Gastrocnemius medialis (tissue), 4 donors: ENCODE results near the gene COG4. TPM values are rescaled to one million over a fixed set of nuclear protein-coding genes. Genes with fewer than 3 reads are reported as not detected.

Source experiments
- ATAC-seq, 2 donors: fragments of 150-250 bp; one replicate each; pipeline ENCODE4 v1.9.1; 2016
- DNase-seq, 2 donors: peaks; one replicate each; pipeline ENCODE4 v3.0.0-alpha.2; 2019
- H3K27ac ChIP-seq, 4 donors: fragments of 200-600 bp; sonication (generic); 1 replicate in 1 of 4; 2 replicates in 3 of 4; pipeline ENCODE4 v1.5.1; 2016 to 2018; ENCODE audit warnings: mild to moderate bottlenecking in 2 of 4, moderate library complexity in 1 of 4
- H3K27me3 ChIP-seq, 3 donors: fragments of 200-600 bp; sonication (generic) in 2 of 3; 1 replicate in 1 of 3; 2 replicates in 2 of 3; pipeline versions ENCODE4 v1.5.1 to v1.6.0; 2016 to 2019; ENCODE audit warnings: mild to moderate bottlenecking in 1 of 3, moderate library complexity in 1 of 3
- H3K36me3 ChIP-seq, 2 donors: fragments of 200-600 bp; sonication (generic) in 1 of 2; one replicate each; pipeline ENCODE4 v1.5.1; 2017 to 2018
- H3K4me1 ChIP-seq, 2 donors: fragments of 200-600 bp; sonication (generic) in 1 of 2; one replicate each; pipeline ENCODE4 v1.5.1; 2016 to 2017; ENCODE audit warnings: mild to moderate bottlenecking in 2 of 2
- H3K4me3 ChIP-seq, 4 donors: fragments of 200-600 bp; sonication (generic) in 3 of 4; 1 replicate in 1 of 4; 2 replicates in 3 of 4; pipeline ENCODE4 v1.5.1; 2016 to 2019; ENCODE audit warnings: mild to moderate bottlenecking in 2 of 4
- H3K9me3 ChIP-seq, 3 donors: fragments of 200-600 bp; sonication (generic) in 2 of 3; 1 replicate in 1 of 3; 2 replicates in 2 of 3; pipeline ENCODE4 v1.5.1; 2016 to 2019
- POLR2A ChIP-seq, 2 donors: fragments of 450-650 bp; IDR thresholded peaks; one replicate each; pipeline ENCODE4 v1.6.1; 2017; ENCODE audit warnings: antibody characterized with exemption in 2 of 2, mild to moderate bottlenecking in 2 of 2, moderate library complexity in 2 of 2
- in situ Hi-C, 4 donors: fragments of 200-750 bp; cut with MboI; loops; one replicate each; pipeline versions ENCODE4 v1.15.0 to v1.8.0; 2017; ENCODE audit warnings: low sequenced_read_pairs in 4 of 4
- intact Hi-C: fragments of 100-400 bp; cut with DNase I; formaldehyde crosslinking; loops from one replicate; pipeline ENCODE4 v1.15.1; 2023; ENCODE audit warnings: low total_unique reads
- total RNA-seq, 4 donors: library from RNA; depleted of rRNA; stranded (reverse); fragments of >200 nt; gene quantifications; one replicate each; pipeline versions ENCODE4 v1.1.0 to v1.2.3, GENCODE V29; 2016
- TF ChIP-seq, protein P1 (sequence below), 5 experiments: fragments of 450-650 bp in 3 of 5; fragments of 200-600 bp in 2 of 5; sonication (generic) in 2 of 5; IDR thresholded peaks in 4 of 5; conservative IDR thresholded peaks in 1 of 5; 1 replicate in 4 of 5; 2 replicates in 1 of 5; pipeline ENCODE4 v1.5.1; 2016 to 2019; ENCODE audit warnings: antibody characterized with exemption in 5 of 5, mild to moderate bottlenecking in 3 of 5, moderate library complexity in 3 of 5

Gene COG4
- total RNA-seq = 100 to 1,000 TPM in 1 of 4 donors, 10 to 100 TPM in 3; 71.8 to 113 (median 82.0) TPM

- Histone ChIP-seq H3K4me3 (peak within 1 kb of the TSS; percentile 78 to 99 (median 90)), H3K4me1 (peaks cover 35 to 43% of the 10 kb centered on the region in 2 donors), H3K27ac (peak within 1 kb of the TSS; percentile 88 to 95 (median 92)), H3K9me3 (no peaks in the 10 kb centered on the region), H3K27me3 (no peaks in the 10 kb centered on the region), H3K36me3 (peaks cover 0 to 18% of the 10 kb centered on the region in 2 donors)
- TF ChIP-seq POLR2A (IDR thresholded peaks at IDR 0.05) = no peak
- TF ChIP-seq, protein P1, sequence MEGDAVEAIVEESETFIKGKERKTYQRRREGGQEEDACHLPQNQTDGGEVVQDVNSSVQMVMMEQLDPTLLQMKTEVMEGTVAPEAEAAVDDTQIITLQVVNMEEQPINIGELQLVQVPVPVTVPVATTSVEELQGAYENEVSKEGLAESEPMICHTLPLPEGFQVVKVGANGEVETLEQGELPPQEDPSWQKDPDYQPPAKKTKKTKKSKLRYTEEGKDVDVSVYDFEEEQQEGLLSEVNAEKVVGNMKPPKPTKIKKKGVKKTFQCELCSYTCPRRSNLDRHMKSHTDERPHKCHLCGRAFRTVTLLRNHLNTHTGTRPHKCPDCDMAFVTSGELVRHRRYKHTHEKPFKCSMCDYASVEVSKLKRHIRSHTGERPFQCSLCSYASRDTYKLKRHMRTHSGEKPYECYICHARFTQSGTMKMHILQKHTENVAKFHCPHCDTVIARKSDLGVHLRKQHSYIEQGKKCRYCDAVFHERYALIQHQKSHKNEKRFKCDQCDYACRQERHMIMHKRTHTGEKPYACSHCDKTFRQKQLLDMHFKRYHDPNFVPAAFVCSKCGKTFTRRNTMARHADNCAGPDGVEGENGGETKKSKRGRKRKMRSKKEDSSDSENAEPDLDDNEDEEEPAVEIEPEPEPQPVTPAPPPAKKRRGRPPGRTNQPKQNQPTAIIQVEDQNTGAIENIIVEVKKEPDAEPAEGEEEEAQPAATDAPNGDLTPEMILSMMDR (IDR thresholded peaks at IDR 0.05 in 4 of 5, conservative IDR thresholded peaks at IDR 0.05 in 1 of 5) = no peak
- ATAC-seq (peak; percentile 86 to 87), DNase-seq (peak; percentile 81 to 83)
- intact Hi-C loops = loop anchor here (5.0 kb wide), 1 partner anchor 141 kb away; no protein-coding TSS in a partner anchor
- in situ Hi-C loops = no loop called here
These were observed at the start of gene COG4 for GRCh38 chr16:70523076-70523742. COG4 (minus strand) TSS chr16:70523554; CDS start chr16:70523543, 11 bp downstream.

DNA sequence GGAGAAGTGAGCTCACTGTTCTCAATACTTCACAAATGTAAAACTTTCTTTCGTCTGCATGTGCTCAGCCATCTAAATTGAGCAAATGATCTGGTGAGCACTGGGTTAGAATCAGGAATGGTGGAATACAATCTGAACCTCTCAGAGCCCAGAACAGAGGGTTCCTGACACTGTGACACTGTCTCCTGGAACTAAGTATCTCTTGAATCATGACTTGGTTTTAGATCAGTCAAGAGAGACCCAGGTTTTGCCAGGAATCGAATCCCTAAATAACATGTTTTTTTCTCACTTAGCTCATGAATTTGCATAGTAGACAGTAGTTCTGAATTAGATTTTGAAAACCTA, 49.5 kb upstream of the COG4 start:
- intact Hi-C loops = loop anchor here (2.0 kb wide), 1 partner anchor 80 kb away; no protein-coding TSS in a partner anchor
- Histone ChIP-seq H3K4me1 (peaks cover 23 to 67% of the 10 kb centered on the region in 2 donors), H3K27ac (peak overlapping the region; percentile 61 to 95 (median 91)), H3K27me3 (no peaks in the 10 kb centered on the region), H3K9me3 (no peaks in the 10 kb centered on the region), H3K36me3 (peaks cover 0 to 44% of the 10 kb centered on the region in 2 donors), H3K4me3 (no peak overlapping the region)
- no peak for TF ChIP-seq POLR2A (IDR thresholded peaks at IDR 0.05)
- TF ChIP-seq, protein P1 (IDR thresholded peaks at IDR 0.05 in 4 of 5, conservative IDR thresholded peaks at IDR 0.05 in 1 of 5) = no peak
- ATAC-seq (peak; percentile 71 to 82), DNase-seq (peak; percentile 40 to 48)
- in situ Hi-C loops = no loop called here

DNA sequence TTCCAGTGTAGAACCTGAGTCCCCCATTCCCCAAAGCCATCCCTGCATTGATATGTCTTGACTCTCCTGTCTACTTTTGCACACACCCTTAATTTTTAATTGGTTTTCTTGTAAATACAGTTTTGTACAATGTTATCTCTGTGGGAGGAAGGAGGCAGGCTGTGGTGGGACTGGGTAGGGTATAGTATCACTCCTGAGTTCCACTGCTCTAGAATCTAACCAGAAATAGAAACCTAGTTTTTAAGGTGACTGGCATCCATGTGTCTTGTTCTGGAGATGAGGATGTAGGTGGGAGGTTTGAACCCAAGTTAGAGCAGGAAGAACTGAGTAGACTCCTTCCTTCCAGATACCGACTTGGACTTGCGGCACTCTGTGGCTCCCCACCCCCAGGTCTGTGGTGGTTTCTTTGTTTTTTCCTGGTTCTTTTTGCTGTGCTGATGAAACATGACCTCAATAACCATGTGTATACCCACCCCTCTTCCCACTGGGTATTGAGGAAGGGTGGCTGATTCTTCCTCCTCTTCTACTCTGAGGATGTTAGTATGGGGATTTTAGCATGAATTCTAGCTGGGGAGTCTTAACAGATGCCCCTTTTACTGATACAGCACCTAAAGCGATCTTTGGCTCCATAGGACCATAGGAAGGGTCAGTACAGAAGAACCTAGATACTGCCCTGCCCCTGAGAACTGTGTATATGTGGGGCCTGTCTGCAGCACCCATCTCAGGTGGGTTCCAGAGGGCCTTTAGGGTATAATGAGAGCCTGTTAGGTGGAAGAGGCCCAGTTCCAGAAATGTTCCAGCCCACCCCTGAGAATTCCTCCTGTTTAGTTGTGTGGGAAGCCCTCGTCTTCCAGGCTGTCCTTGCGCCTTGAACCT, 48.9 kb upstream of the COG4 start:
- Histone ChIP-seq H3K36me3 (peaks cover 0 to 50% of the 10 kb centered on the region in 2 donors), H3K4me3 (no peak overlapping the region), H3K27me3 (no peaks in the 10 kb centered on the region), H3K4me1 (peaks cover 23 to 65% of the 10 kb centered on the region in 2 donors), H3K9me3 (no peaks in the 10 kb centered on the region), H3K27ac (peak overlapping the region; percentile 61 to 95 (median 91))
- DNase-seq (no peak), ATAC-seq (no peak)
- in situ Hi-C loops (no loop called here), intact Hi-C loops (loop anchor here (2.0 kb wide), 1 partner anchor 81 kb away; no protein-coding TSS in a partner anchor)
- TF ChIP-seq POLR2A (IDR thresholded peaks at IDR 0.05) = peak in 1 of 2 donors; percentile 58
- TF ChIP-seq, protein P1 (IDR thresholded peaks at IDR 0.05 in 4 of 5, conservative IDR thresholded peaks at IDR 0.05 in 1 of 5) = no peak

DNA sequence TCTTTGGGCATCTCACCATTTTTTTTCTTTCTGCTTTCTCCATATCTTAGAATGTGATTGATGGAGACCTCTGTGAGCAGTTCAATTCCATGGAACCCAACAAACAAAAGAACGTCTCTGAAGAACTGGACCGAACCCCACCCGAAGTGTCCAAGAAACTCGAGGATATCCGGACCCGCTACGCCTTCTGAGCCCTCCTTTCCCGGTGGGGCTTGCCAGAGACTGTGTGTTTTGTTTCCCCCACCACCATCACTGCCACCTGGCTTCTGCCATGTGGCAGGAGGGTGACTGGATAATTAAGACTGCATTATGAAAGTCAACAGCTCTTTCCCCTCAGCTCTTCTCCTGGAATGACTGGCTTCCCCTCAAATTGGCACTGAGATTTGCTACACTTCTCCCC, 48.3 kb upstream of the COG4 start:
- no peaks in the 10 kb centered on the region for H3K27me3 ChIP-seq
- no peak for TF ChIP-seq POLR2A (IDR thresholded peaks at IDR 0.05)
- TF ChIP-seq, protein P1 (IDR thresholded peaks at IDR 0.05 in 4 of 5, conservative IDR thresholded peaks at IDR 0.05 in 1 of 5) = no peak
- H3K4me1 ChIP-seq = peaks cover 21 to 58% of the 10 kb centered on the region in 2 donors
- DNase-seq (no peak), ATAC-seq (no peak)
- H3K9me3 ChIP-seq = no peaks in the 10 kb centered on the region
- H3K4me3 ChIP-seq = no peak overlapping the region
- peaks cover 0 to 57% of the 10 kb centered on the region in 2 donors for H3K36me3 ChIP-seq
- peak overlapping the region; percentile 31 to 95 (median 91) for H3K27ac ChIP-seq
- in situ Hi-C loops = no loop called here
- intact Hi-C loops = loop anchor here (2.0 kb wide), 1 partner anchor 81 kb away; no protein-coding TSS in a partner anchor
